ENCODE results near the gene KRT9. TPM values are rescaled to one million over a fixed set of nuclear protein-coding genes. Genes with fewer than 3 reads are reported as not detected.
A peak's percentile ranks its signal among the peaks of the same experiment; 100 is the strongest.
"Not testable (repeated sequence)": the region's sequence is repeated elsewhere in the genome, so short reads cannot be mapped to it uniquely, and the experiment has no call there.

Gene KRT9
- total RNA-seq, 2 experiments from 2014 or later, result not detected

- POLR2A ChIA-PET, result no interaction called here
- Mint-ChIP-seq H3K4me1 (no peaks in the 10 kb centered on the region), H3K27me3 (peaks cover 31% of the 10 kb centered on the region), H3K4me3 (no peak overlapping the region), H3K27ac (no peak overlapping the region), H3K36me3 (ENCODE audit: low read depth) (no peaks in the 10 kb centered on the region), H3K9me3 (no peaks in the 10 kb centered on the region)
- no peak for DNase-seq
- CTCF ChIA-PET, result interaction anchor here (0.7 to 2.8 kb wide), 7 partner anchors 9 to 83 kb away, joined by 3 to 18 read pairs (median 4); no protein-coding TSS in a partner anchor
Observed at GRCh38 chr17:41580244-41580575, 8.4 kb upstream of the KRT9 start.

DNA sequence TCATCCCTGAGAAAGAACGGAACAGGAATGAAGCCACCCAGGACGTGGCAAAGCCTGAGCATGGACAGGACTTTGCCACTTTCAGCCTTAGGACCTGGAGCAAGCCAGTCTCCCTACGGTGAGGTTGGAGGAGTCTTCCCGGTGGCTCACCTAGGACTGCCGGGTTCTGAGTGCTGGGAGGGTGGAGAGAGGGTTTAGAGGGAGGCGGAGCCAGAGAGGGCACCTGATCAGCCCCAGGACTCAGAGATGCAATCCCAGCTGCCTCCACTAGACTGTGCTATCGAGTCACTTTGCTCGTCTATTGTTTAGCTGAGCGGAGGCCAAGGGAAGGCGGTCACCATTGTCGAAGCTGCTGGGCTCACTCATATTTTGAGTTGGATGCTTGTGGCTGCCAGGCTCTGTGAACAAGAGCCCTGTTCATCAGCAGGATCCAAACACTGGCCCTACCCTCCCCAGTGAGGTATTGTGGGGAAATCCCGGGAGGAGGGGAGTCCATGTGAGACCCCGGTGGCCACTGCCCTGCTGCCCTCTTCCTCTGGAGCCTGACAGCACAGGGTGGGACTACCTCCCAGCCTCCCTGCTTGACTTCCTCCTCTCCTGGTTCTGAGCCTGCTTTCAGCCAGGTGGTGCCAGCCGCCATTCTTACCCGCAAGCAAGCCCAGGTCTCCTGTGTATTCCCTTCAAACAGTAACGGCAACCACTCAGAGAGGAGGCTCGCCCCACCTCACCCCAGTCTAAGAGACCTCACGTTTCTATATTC lies 7.8 kb upstream of the KRT9 start:
- no peak overlapping the region for H3K4me3 Mint-ChIP-seq
- H3K4me1 Mint-ChIP-seq, result no peaks in the 10 kb centered on the region
- H3K9me3 Mint-ChIP-seq, result no peaks in the 10 kb centered on the region
- peak; percentile 80 for DNase-seq
- ChIA-PET CTCF (interaction anchor here (0.6 to 2.8 kb wide), 8 partner anchors 9 to 141 kb away, joined by 3 to 18 read pairs (median 4); no protein-coding TSS in a partner anchor), POLR2A (no interaction called here)
- H3K27me3 Mint-ChIP-seq, result peaks cover 33% of the 10 kb centered on the region
- no peaks in the 10 kb centered on the region for H3K36me3 Mint-ChIP-seq (ENCODE audit: low read depth)
- no peak overlapping the region for H3K27ac Mint-ChIP-seq

DNA sequence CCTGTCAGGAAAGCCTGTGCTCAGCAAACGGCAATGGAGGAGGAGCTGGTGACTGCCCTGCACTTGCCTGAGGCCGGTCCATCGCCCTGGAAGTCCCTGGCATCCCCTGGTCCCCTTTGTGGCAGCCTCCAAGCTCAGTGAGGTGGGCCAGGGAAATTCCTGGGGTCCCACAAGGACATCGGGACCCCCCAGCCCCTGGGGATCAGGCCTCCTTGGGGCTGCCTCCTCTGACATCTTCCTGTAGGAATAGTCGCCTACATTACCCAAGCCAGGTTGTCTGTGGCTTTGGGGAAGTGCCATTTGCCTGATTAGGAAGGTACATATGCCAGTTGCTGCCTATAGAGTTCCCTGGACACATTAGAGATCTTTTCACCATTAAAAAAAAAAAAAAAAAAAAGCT lies 7.1 kb upstream of the KRT9 start:
- H3K4me3 Mint-ChIP-seq, result no peak overlapping the region
- H3K27me3 Mint-ChIP-seq, result peaks cover 33% of the 10 kb centered on the region
- no peak for DNase-seq
- no peaks in the 10 kb centered on the region for H3K9me3 Mint-ChIP-seq
- H3K4me1 Mint-ChIP-seq, result no peaks in the 10 kb centered on the region
- CTCF ChIA-PET, result interaction anchor here (1.0 to 2.8 kb wide), 6 partner anchors 8 to 84 kb away, joined by 3 to 18 read pairs (median 4); no protein-coding TSS in a partner anchor
- no peak overlapping the region for H3K27ac Mint-ChIP-seq
- H3K36me3 Mint-ChIP-seq (ENCODE audit: low read depth), result no peaks in the 10 kb centered on the region
- POLR2A ChIA-PET, result no interaction called here

DNA sequence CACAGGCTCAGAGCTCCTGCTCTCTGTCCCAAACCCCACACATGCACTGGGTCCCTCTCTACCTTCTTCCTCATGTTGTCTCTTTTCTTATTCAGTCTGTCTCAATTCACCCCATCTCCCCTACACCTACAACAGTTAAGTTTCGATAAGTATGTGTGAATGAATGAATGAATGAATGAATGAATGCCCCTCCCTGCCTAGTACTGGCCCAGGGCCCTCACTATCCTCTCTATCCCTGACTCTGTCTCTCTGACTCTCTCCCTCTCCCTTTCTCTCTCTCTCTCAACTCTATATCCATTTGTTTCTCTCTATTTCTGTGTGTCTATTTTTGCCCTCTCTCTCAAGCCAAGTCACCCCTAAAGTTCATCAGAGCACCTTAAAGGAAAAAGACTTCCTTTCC lies 6.7 kb upstream of the KRT9 start:
- CTCF ChIA-PET, result interaction anchor here (0.8 to 2.8 kb wide), 4 partner anchors 21 to 84 kb away, joined by 3 to 18 read pairs (median 5); no protein-coding TSS in a partner anchor
- POLR2A ChIA-PET, result no interaction called here

DNA sequence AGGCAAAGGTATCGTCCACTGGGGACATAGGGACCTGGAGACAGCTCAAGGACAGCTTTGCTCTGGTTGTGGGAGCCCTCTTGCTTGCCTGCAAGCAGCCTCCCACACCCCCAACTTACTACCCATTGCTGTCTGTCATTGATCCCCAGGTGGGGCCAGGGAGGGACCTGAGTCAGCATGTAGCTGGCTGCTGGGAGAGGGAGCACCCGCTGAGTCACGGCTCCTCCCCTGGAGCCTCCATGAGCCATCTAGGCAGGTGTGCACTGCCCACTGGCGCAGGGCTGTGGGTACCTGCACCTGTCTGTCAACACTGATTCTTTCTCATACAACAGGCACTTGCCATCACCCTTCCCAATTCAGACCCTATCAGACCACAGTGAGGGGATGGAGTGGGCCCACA lies 4.9 kb upstream of the KRT9 start:
- POLR2A ChIA-PET; H3K4me3 Mint-ChIP-seq; H3K27ac Mint-ChIP-seq; H3K36me3 Mint-ChIP-seq (ENCODE audit: low read depth); H3K4me1 Mint-ChIP-seq; H3K9me3 Mint-ChIP-seq; DNase-seq: not testable (repeated sequence)
- CTCF ChIA-PET, result interaction anchor here (1.3 kb wide), 1 partner anchor 86 kb away, joined by 3 read pairs; no protein-coding TSS in a partner anchor
- peaks cover 36% of the 10 kb centered on the region for H3K27me3 Mint-ChIP-seq

More for the DNA sequence above, 6.7 kb upstream of the KRT9 start:
- Mint-ChIP-seq H3K9me3 (no peaks in the 10 kb centered on the region), H3K36me3 (ENCODE audit: low read depth) (no peaks in the 10 kb centered on the region), H3K4me1 (no peaks in the 10 kb centered on the region), H3K27ac (no peak overlapping the region), H3K27me3 (peaks cover 33% of the 10 kb centered on the region), H3K4me3 (no peak overlapping the region)
- no peak for DNase-seq

DNA sequence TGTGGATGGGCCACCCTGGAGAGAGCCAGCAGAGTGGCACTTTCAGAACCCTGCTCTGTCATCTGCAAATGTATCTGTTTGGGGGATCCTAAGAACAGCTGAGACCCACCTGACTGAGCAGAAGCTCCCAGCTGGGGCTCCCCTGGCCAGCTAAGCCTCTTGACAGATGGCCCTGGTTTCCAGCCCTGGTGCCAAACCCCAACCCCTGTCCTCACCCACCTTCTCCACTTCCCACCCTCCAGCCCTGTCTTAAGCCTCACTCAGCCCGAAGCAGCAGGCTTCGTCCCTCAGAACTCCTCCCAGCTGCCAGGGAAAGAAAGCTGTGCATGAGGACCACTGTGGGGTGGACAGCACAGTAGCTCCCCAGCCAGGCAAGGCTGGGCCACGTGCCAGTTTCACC lies 3.5 kb upstream of the KRT9 start:
- POLR2A ChIA-PET, result no interaction called here
- Mint-ChIP-seq H3K9me3 (no peaks in the 10 kb centered on the region), H3K36me3 (ENCODE audit: low read depth) (no peaks in the 10 kb centered on the region), H3K27me3 (peaks cover 33% of the 10 kb centered on the region), H3K4me1 (no peaks in the 10 kb centered on the region), H3K27ac (no peak overlapping the region), H3K4me3 (no peak overlapping the region)
- DNase-seq, result no peak
- CTCF ChIA-PET, result interaction anchor here (1.1 kb wide), 1 partner anchor 88 kb away, joined by 4 read pairs; no protein-coding TSS in a partner anchor

GRCh38 chr17:41567317-41567716 lies 4.5 kb downstream of the KRT9 start:
- Mint-ChIP-seq H3K4me1 (peaks cover 6% of the 10 kb centered on the region), H3K9me3 (peaks cover 8% of the 10 kb centered on the region), H3K27ac (peak overlapping the region; percentile 86), H3K36me3 (ENCODE audit: low read depth) (no peaks in the 10 kb centered on the region), H3K4me3 (no peak overlapping the region), H3K27me3 (peaks cover 28% of the 10 kb centered on the region)
- no peak for DNase-seq
- POLR2A ChIA-PET, result no interaction called here
- CTCF ChIA-PET, result interaction anchor here (0.8 to 4.2 kb wide), 3 partner anchors 12 to 19 kb away, joined by 3 to 30 read pairs (median 3); no protein-coding TSS in a partner anchor

DNA sequence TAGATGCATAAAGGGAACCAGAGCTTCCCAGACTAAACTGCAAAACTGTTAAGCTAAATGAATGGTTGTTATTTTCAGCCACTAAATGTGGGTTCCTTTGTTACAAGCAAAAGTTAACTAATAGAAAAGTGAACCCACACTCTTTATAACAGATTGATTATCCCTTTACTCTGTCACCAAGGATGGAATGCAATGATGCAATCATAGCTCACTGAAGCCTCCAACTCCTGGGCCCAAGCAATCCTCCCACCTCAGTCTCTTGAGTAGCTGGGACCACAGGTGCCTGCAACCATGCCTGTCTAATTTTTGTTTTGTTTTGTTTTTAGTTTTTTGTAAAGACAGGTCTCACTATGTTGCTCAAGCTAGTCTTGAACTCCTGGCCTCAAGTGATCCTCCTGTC lies 6.5 kb downstream of the KRT9 start:
- no peaks in the 10 kb centered on the region for H3K36me3 Mint-ChIP-seq (ENCODE audit: low read depth)
- H3K27me3 Mint-ChIP-seq, result peaks cover 31% of the 10 kb centered on the region
- CTCF ChIA-PET, result interaction anchor here (0.6 to 4.2 kb wide), 5 partner anchors 14 to 586 kb away, joined by 3 to 30 read pairs (median 3); no protein-coding TSS in a partner anchor
- H3K9me3 Mint-ChIP-seq, result peaks cover 8% of the 10 kb centered on the region
- no peak overlapping the region for H3K4me3 Mint-ChIP-seq
- peaks cover 6% of the 10 kb centered on the region for H3K4me1 Mint-ChIP-seq
- POLR2A ChIA-PET, result no interaction called here
- H3K27ac Mint-ChIP-seq, result no peak overlapping the region
- no peak for DNase-seq

DNA sequence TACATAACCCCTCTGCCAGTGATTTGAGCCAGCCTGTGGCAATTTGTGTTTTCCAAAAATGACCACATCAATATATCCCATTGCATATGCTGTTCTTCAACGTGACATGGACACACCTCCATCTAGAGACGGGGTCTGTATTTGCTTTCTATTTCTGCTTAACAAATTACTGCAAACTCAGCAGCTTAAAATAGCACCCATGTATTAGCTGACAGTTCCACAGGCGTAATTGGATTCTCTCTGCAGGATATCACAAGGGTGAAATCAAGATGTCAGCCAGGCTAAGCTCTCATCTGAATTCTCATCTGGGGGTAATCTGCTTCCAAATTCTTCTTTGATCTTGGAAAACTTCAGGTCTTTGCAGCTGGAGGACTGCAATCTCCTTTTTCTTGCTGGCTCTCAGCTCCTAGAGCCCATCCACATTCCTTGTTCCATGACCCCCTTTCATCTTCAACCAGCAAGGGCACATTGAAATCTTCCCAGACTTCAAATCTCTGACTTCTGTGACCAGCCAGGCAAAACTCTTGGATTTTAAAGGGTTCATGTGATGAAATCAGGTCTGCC lies 8.2 kb downstream of the KRT9 start:
- ChIA-PET POLR2A (no interaction called here), CTCF (interaction anchor here (4.2 kb wide), 1 partner anchor 15 kb away, joined by 30 read pairs; no protein-coding TSS in a partner anchor)
- Mint-ChIP-seq H3K36me3 (ENCODE audit: low read depth) (no peaks in the 10 kb centered on the region), H3K9me3 (peaks cover 8% of the 10 kb centered on the region), H3K27me3 (peaks cover 30% of the 10 kb centered on the region), H3K4me3 (no peak overlapping the region), H3K27ac (no peak overlapping the region), H3K4me1 (peaks cover 6% of the 10 kb centered on the region)
- DNase-seq, result no peak

DNA sequence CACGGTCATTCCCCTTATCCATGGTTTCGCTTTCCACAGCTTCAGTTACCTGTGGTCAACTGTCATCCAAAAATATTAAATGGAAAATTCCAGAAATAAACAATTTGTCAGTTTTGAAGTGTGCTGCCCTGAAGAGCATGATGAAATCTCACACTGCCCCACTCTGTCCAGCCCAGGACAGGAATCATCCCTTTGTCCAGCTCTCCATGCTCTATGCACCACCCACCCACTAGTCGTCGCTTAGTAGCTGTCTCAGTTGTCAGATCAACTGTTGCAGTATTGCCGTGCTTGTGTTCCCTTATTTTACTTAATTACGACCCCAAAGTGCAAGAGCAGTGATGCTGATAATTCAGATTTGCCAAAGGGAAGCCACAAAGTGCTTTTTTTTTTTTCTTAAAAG lies 10.3 kb downstream of the KRT9 start:
- Mint-ChIP-seq H3K27me3 (peaks cover 39% of the 10 kb centered on the region), H3K9me3 (no peaks in the 10 kb centered on the region), H3K4me3 (no peak overlapping the region), H3K4me1 (no peaks in the 10 kb centered on the region), H3K27ac (no peak overlapping the region), H3K36me3 (ENCODE audit: low read depth) (no peaks in the 10 kb centered on the region)
- CTCF ChIA-PET, result interaction anchor here (0.6 kb wide), 1 partner anchor 717 kb away, joined by 4 read pairs; no protein-coding TSS in a partner anchor
- POLR2A ChIA-PET, result no interaction called here
- no peak for DNase-seq

DNA sequence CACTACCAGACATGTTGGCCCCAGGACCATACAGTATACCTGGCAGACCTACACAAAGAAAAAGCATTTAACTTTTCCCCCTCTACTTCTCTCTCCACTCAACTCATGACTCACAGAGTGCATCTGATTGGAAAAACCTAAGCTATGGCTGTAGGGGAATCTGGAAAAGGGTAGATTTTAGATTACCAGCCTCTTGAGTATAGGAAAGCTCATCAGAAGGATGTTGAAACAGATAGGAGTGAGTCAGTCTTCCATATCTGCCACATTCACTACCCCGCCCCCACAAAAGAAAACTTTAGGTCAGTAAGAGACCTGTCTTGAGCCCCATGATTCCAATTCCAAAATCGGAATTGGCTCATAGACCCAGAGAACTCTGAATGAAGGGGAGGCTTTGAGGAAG lies 12.3 kb downstream of the KRT9 start:
- Mint-ChIP-seq H3K36me3 (ENCODE audit: low read depth) (no peaks in the 10 kb centered on the region), H3K4me1 (no peaks in the 10 kb centered on the region), H3K4me3 (no peak overlapping the region), H3K27ac (no peak overlapping the region), H3K9me3 (no peaks in the 10 kb centered on the region), H3K27me3 (peaks cover 36% of the 10 kb centered on the region)
- ChIA-PET CTCF (interaction anchor here (1.3 to 2.5 kb wide), 2 partner anchors 10 to 11 kb away, joined by 10 to 22 read pairs; no protein-coding TSS in a partner anchor), POLR2A (interaction anchor here (0.6 kb wide), 1 partner anchor 103 kb away, joined by 6 read pairs; no protein-coding TSS in a partner anchor)
- DNase-seq, result no peak

DNA sequence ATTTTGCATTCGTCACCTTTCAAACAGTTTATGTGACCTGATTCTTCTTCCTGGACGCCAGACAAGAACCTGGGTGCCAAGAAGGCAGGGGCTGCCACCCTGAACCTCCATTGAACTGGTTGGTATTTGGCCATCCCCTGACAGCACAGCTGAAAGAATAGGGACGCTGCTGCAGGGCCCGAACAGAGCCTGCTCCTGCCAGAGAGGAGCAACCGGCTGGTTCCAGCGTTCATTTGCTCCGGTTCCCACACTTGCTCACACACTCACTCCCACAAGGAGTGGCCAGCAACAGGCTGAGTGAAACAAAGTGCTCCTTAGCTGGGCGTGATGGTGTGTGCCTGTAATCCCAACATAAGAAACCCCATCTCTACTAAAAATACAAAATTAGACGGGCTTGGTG lies 14.9 kb downstream of the KRT9 start:
- no peak for DNase-seq
- no peak overlapping the region for H3K4me3 Mint-ChIP-seq
- ChIA-PET POLR2A (interaction anchor here (0.6 kb wide), 1 partner anchor 43 kb away, joined by 3 read pairs; no protein-coding TSS in a partner anchor), CTCF (interaction anchor here (0.7 to 2.5 kb wide), 2 partner anchors 8 to 21 kb away, joined by 3 to 22 read pairs; no protein-coding TSS in a partner anchor)
- H3K36me3 Mint-ChIP-seq (ENCODE audit: low read depth), result no peaks in the 10 kb centered on the region
- no peaks in the 10 kb centered on the region for H3K9me3 Mint-ChIP-seq
- H3K27ac Mint-ChIP-seq, result no peak overlapping the region
- H3K27me3 Mint-ChIP-seq, result peaks cover 24% of the 10 kb centered on the region
- H3K4me1 Mint-ChIP-seq, result no peaks in the 10 kb centered on the region

DNA sequence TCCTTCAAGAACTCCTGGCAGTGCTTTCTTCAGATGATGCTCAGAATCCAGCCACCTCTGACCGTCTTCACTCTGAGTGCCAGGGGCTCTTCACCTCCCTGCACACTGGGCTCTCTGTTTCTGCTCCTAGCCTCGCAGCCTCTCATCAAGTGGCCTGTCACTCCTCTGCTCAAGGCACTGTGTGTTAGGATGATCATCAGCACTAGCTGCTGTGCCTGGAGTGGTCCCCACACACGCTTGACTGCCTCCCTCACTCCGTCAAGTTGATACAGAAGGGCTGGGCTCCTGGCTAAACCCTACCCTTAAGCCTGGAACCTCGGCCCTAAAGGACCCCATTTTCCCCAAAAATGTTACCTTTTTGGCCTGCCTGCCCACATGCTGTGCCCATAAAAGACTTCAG lies 15.6 kb downstream of the KRT9 start:
- H3K36me3 Mint-ChIP-seq (ENCODE audit: low read depth), result no peaks in the 10 kb centered on the region
- DNase-seq, result no peak
- H3K9me3 Mint-ChIP-seq, result no peaks in the 10 kb centered on the region
- no peak overlapping the region for H3K27ac Mint-ChIP-seq
- H3K4me3 Mint-ChIP-seq, result no peak overlapping the region
- ChIA-PET CTCF (no interaction called here), POLR2A (no interaction called here)
- H3K27me3 Mint-ChIP-seq, result peaks cover 22% of the 10 kb centered on the region
- no peaks in the 10 kb centered on the region for H3K4me1 Mint-ChIP-seq
